ENCODE measurements around the gene EYS. TPM values are rescaled to one million over a fixed set of nuclear protein-coding genes. Genes with fewer than 3 reads are reported as not detected.
A peak's percentile ranks its signal among the peaks of the same experiment; 100 is the strongest.
"Not testable (repeated sequence)": the region's sequence is repeated elsewhere in the genome, so short reads cannot be mapped to it uniquely, and the experiment has no call there.

Gene EYS
- total RNA-seq, 1 experiment from 2014 or later, result 0.99 TPM

DNA sequence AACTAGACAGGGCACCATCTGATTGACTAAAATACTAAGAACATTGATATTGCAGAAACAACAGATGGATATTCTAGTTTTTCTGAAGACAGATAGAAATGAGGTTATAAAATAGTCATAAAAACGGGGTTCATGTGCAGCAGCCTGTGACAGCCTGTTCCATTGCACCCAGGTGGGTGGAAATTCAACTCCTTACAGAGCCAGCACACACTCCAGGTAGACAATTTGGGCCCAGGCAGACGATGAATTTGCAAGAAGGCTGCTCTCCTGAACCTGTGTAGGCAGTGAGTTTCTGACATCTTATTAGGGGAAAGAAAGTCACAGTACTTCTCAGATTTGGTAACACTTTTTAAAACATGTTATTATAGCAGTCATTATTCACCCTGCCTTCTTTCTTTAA is 1657.3 kb downstream of the EYS start:
- DNase-seq (ENCODE audit: low read depth), result no peak

DNA sequence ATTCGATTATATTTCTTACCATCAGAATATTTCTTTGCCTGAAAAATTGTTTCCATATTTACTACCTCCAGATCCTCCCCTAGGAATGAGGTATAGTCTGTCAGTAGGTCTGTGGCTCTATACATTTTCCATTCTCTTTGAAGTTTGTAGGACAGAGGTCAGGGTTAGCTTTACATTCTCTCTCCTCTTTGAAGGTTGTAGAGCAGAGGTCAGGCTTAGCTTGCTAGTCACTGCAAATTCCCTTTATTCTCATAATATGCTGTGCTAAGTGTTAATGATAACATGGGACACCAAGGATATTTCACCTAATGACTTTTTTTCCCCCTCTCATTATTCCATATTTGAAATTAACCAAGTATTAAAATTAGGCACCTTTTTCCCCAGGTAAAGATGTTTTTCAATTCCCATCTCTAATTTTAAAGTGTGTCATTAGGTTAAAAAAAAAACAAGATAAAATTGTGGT is 1660.2 kb downstream of the EYS start:
- no peak for DNase-seq (ENCODE audit: low read depth)

- no peak for DNase-seq (ENCODE audit: low read depth)
These were observed 1665.7 kb downstream of the EYS start for GRCh38 chr6:64041373-64041772.

DNA sequence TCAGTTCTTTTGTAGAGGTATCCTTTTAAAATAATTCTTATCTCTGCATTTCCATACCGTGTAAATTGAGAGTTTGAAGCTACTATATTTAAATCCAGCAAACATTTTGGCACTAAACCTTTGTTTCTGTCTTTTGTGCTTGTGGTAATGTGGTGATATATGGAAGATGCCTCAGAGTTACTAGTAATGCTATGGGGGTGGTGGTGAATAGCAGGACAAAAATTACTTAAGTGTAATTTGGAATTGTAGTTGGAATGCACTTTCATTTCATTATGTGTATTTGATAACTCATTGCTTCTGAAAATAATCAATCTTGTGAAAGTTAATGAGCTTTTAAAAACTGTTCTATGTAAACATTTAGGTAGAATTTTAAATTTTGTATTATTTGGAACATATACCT is 1666.9 kb downstream of the EYS start:
- DNase-seq (ENCODE audit: low read depth), result no peak

DNA sequence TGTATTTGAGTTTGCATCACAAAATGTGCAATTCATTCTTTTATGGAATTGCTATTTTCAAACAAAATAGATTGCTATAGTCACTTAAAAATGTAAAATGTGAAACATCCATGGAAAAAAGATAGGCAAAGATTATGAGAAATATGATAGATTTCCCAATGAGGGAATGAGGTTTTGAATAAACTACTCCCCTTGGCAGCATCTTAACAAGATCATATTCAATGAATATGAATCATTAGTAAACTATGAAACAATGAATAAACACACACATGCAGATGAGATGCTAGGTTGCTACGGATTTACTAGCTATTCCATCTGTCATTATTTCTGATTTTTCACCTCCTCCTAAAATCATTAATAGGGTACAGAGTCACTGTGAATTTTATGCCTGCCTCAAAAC is 1669.6 kb downstream of the EYS start:
- DNase-seq (ENCODE audit: low read depth), result no peak

DNA sequence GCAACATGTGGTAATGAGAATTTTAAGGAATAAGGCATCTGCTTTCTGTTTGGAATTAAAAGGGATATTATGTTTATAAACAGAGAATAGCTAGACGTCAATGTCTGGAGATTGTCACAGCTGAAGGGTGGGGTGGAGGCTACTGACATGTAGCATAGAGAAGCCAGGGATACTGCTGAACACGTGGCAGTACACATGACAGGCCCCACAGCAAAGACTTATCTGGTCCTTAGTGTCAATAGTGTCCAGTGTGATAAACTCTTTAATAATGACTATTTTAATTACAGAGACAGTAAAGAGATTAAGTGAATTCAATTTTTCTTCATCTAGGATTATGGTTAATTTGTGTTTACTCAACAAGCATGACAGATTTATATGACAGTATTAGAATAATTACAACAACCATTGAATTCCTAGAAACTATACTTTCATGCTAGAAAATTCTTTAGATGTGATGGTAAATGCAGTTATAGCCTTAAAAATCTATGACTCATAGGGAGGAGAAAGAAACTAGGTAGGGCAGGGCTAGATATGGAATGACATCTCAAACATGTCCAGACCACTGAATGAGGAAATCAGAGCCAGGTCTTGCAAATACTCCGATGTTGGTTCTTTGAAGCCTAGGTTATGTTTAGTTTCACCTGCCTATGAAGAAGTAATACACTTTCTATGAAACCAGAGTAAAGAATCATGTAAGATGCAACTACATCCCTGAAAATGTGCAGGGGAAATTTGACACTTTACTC is 1671.9 kb downstream of the EYS start:
- peak; percentile 35 for DNase-seq (ENCODE audit: low read depth)

GRCh38 chr6:64034291-64034690 is 1672.7 kb downstream of the EYS start:
- DNase-seq (ENCODE audit: low read depth), result no peak

DNA sequence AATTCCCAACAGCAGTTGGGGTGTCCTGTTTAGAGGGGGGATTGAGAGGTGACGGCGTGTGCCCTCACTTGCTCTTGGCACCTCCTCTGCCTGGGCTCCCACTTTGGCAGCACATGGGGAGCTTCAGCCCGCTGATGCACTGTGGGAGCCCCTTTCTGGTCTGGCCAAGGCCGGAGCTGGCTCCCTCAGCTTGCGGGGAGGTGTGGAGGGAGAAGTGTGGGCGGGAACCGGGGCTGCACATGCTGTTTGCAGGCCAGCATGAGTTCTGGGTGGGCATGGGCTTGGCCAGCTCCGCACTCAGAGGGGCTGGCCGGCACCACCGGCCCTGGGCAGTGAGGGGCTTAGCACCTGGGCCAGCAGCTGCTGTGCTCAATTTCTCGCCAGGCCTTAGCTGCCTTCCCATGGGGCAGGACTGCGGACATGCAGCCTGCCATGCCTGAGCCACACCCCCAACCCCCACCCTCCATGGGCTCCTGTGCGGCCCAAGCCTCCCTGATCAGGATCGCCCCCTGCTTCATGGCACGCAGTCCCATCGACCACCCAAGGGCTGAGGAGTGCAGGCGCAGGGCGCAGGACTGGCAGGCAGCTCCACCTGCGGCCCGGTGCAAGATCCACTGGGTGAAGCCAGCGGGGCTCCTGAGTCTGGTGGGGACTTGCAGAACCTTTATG is 1675.9 kb downstream of the EYS start:
- not testable (repeated sequence) for DNase-seq (ENCODE audit: low read depth)

DNA sequence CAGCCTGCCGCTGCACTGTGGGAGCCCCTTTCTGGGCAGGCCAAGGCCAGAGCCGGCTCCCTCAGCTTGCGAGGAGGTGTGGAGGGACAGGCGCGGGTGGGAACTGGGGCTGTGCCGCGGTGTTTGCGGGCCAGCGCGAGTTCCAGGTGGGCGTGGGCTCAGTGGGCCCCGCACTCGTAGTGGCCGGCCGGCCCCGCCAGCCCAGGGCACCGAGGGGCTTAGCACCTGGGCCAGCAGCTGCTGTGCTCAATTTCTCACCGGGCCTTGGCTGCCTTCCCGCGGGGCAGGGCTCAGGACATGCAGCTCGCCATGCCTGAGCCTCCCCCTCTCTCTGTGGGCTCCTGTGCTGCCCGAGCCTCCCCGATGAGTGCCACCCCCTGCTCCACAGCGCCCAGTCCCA is 1683.3 kb downstream of the EYS start:
- DNase-seq (ENCODE audit: low read depth), result no peak

GRCh38 chr6:64014595-64014994 is 1692.4 kb downstream of the EYS start:
- DNase-seq (ENCODE audit: low read depth), result no peak

DNA sequence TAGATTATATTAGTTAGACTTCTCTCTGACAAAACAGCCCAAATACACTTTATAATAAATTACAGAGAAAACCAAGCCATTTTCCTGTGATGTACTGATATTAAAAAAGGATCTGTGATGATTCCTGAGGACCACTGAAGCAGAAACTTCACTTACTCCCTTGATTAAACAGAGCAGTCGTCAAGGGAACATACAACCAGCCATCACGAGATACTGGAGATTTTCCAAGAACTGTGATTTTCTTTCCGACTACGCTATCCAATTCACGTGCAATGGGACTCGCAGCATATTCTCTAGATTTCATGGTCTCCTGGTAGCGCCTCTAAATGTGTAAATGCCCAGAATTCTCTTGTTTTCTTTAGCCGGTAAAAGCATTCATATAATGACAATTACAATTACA is 1694.0 kb downstream of the EYS start:
- DNase-seq (ENCODE audit: low read depth), result peak; percentile 73

- DNase-seq (ENCODE audit: low read depth), result peak; percentile 73
These were observed 1694.5 kb downstream of the EYS start for GRCh38 chr6:64012351-64013001.

- DNase-seq (ENCODE audit: low read depth), result no peak
These were observed 1696.4 kb downstream of the EYS start for GRCh38 chr6:64010666-64011065.

DNA sequence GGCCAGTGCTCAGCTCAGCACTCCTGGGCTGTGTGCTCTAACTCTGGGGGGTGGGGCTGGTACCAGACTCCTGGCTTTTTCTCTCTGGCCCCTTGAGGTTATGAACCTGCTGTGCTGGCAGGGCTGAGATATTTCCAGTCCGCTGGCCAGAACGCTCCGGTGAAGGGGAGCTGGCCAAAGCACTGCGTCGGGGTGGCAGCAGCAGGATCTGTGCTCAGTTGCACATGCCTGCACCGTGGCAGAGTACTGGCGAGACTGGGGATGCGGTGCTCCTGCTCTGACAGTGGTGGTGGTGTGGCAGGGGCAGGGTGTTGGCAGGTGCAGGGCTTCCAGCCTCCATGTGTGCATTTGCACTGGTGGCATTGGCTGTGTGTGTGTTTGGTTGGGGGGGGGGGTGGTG is 1697.0 kb downstream of the EYS start:
- DNase-seq (ENCODE audit: low read depth), result no peak

DNA sequence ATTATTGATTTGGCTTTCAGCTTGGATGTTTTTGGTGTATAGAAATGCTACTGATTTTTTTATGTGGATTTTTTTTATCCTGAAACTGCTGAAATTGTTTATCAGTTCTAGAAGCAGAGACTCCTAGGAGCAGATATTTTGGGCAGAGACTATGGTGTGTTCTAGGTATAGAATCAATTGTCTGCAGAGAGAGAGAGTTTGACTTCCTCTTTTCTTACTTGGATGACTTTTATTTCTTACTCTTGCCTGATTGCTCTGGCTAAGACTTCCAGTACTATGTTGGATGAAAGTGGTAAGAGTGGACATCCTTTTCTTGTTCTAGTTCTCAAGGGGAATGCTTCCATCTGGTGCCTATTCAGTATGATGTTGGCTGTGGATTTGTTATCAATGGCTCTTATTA is 1700.8 kb downstream of the EYS start:
- no peak for DNase-seq (ENCODE audit: low read depth)

- DNase-seq (ENCODE audit: low read depth), result peak; percentile 77
These were observed 1706.1 kb downstream of the EYS start for GRCh38 chr6:64000818-64001491.

- DNase-seq (ENCODE audit: low read depth), result no peak
These were observed 1707.4 kb downstream of the EYS start for GRCh38 chr6:63999613-64000012.

DNA sequence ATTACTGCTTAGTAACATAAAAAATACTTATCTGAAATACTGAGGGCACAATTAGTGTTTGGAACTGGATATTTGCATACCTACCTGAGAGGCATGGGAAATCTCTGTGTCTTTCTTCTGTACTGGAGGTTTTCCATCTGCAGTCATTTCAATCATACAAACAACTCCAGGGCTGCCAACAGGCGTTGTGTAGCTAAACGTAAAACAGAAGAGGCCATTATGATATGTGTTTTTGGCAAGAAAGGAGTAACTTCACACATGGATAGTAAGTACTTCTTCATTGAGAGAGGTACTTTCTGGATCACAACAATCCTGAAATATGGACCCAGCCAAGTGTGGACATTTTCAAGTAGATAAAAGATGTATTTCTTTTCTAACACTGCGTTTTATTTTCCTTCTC is 1708.0 kb downstream of the EYS start:
- no peak for DNase-seq (ENCODE audit: low read depth)

GRCh38 chr6:63997734-63998133 is 1709.3 kb downstream of the EYS start:
- DNase-seq (ENCODE audit: low read depth), result no peak

- peak; percentile 57 for DNase-seq (ENCODE audit: low read depth)
These were observed 1709.8 kb downstream of the EYS start for GRCh38 chr6:63997221-63997620.

GRCh38 chr6:63985223-63985622 is 1721.8 kb downstream of the EYS start:
- no peak for DNase-seq (ENCODE audit: low read depth)

GRCh38 chr6:63975699-63976098 is 1731.3 kb downstream of the EYS start:
- DNase-seq (ENCODE audit: low read depth), result no peak
